ENCODE measurements around the gene CEP170. TPM values are rescaled to one million over a fixed set of nuclear protein-coding genes. Genes with fewer than 3 reads are reported as not detected.

Gene CEP170
- 64.9 and 78.0 TPM in 2 replicates for polyA plus RNA-seq

GRCh38 chr1:243254927-243255790 is at the start of gene CEP170:
CEP170 (minus strand) TSS chr1:243255281; CDS start chr1:243225280, 30,001 bp downstream.

DNA sequence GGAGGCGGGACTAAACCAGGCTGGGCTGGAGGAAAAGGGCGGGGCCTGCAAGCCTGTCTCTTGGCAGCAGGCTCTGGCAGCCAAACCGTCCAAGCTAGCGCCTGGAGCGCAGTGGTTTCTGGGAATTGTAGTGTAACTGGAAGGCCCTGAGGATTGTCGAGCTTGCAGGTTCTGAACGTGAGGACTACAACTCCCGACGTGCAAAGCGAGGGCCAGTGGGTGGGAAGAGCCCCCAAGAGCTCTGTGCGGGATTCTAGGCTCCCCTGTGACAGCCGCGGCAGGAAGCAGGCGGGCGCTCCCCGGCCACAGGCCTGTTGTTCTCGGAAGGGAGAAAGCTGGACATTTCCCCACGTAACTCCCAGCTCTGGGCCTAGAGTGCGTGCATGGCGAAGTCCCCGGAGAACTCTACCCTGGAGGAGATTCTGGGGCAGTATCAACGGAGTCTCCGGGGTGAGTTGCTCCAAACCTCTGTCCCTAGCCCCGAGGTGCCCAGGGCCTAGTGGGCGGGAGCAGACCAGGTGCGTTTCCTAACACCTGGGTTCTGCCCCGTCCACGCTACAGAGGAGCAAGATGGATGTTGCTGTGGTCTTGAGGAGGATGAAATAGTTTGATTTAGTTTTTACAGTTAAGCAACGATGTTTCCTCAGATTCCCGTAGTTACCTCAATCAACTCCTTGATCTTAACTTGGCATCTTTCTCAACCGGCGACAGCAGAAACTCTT is 871 bp upstream of the CEP170 start, which contains the start of gene SDCCAG8:
Gene SDCCAG8 (plus strand): TSS at position 251 of the 722 bp plus-strand sequence. CDS start 133 bp downstream, at position 384.

Other genes with a start within 250 kb of the CEP170 start
- gene SDCCAG8, start 760 bp upstream of the CEP170 start, polyA plus RNA-seq = 72.2 and 135 TPM in 2 replicates